GM18499 (cell line): ENCODE results near the gene FLT3.
A peak's percentile ranks its signal among the peaks of the same experiment; 100 is the strongest.
"Not testable (repeated sequence)": the region's sequence is repeated elsewhere in the genome, so short reads cannot be mapped to it uniquely, and the experiment has no call there.

Experiments
- ATAC-seq: cut with Tn5 transposase; IDR thresholded peaks from one replicate; pipeline ENCODE4 v1.9.1; 2021; ENCODE audit warnings: moderate number of reproducible peaks; ENCODE audit not compliant: insufficient read depth, unreplicated experiment

The FLT3 gene

DNA sequence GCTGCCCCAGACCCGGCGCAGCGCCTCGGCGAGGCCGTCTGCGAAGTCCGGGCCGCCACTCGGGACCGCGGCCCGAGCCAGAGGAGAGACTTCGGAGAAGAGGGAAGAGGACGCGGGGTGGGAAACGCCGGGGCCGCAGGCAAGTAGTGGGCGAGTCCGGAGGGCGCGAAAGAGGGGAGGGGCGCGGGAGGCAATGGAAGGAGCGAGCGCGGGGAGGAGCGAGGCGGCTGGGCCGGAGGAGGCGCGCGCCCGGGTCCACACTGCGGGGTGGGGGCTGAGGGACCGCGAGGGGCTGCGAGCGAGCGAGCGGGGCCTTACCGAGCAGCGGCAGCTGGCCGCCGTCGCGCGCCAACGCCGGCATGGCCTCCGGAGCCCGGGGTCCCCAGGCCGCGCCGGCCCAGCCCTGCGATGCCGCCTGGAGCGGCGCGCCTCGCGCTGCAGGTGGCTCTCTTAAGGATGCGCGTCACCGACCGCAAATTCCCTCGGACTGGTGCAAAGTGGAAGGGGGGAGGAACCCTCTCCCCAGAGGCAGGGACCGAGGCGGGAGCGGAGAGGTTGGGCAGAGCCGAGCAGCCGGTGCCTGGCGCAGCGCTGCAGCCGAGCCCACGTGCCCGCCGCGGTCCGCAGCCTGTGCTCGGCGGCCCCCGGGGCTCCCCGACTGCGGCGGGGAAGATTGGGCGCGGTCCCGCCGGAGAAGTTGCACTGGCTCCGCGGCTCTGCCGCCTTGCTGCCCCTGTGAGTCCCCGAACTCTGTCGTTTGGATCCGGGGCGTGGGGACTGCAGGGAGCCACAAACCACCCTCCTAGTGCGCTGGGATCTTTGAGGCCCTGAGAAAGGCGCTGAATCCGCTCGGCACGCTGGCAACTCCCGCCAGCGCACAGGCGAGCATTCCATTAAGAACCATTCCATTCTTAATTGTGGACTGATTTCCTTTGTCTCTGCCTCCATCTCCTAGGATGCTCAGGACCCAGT lies at the start of gene FLT3:
Gene FLT3, minus strand, starts transcription at position 427 of the 972 bp plus-strand sequence. Its CDS starts 66 bp downstream, at position 361.
- ATAC-seq, result no peak

DNA sequence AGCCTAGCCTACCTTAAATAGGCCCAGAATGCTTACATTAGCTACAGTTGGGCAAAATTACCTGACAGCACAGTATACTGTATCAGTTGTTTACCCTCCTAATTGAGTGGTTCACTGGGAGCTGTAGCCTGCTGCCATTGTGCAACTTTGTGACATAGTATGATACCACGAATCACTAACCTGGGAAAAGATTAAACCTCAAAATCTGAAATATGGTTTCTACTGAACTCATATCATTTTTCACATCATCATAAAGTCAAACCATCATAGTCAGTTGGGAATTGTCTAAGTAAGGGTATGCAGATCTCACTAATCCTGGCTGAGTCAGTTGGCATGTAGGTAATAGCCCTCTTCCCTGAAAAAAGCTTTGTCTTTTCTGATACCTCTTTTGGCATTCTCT lies 47.1 kb upstream of the FLT3 start:
- ATAC-seq, result no peak

DNA sequence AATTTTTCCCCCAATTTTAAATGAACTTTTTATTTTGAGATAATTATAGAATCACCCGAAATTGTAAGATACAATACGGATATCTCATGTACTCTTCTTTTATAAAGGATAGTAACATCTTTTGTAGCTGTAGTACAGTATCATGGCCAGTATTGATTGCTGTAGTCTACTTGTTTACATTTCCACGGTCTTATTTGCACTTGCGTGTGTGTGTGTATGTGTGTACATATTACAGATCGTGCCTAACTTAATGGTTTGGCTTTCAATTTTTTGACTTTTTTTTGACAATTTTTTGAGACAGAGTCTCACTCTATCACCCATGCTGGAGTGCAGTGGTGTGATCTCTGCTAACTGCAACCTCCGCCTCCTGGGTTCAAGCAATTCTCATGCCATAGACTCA lies 44.7 kb upstream of the FLT3 start:
- ATAC-seq, result no peak

DNA sequence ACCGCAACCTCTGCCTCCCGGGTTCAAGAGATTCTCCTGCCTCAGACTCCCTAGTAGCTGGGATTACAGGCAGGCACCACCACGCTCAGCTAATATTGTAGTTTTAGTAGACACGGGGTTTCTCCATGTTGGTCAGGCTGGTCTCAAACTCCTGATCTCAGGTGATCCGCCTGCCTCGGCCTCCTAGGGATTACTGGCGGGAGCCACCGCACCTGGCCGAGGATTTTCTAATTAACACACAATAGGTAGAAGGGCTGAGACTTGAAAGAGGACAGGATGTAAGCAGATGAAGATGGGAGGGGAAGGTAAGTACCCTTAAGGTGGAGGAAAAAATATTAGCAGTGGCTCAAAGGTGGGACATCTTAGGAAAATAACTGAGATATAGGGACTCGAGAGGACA lies 41.2 kb upstream of the FLT3 start:
- not testable (repeated sequence) for ATAC-seq

- no peak for ATAC-seq
Measured at GRCh38 chr13:28140433-28141125, 40.2 kb upstream of the FLT3 start.

DNA sequence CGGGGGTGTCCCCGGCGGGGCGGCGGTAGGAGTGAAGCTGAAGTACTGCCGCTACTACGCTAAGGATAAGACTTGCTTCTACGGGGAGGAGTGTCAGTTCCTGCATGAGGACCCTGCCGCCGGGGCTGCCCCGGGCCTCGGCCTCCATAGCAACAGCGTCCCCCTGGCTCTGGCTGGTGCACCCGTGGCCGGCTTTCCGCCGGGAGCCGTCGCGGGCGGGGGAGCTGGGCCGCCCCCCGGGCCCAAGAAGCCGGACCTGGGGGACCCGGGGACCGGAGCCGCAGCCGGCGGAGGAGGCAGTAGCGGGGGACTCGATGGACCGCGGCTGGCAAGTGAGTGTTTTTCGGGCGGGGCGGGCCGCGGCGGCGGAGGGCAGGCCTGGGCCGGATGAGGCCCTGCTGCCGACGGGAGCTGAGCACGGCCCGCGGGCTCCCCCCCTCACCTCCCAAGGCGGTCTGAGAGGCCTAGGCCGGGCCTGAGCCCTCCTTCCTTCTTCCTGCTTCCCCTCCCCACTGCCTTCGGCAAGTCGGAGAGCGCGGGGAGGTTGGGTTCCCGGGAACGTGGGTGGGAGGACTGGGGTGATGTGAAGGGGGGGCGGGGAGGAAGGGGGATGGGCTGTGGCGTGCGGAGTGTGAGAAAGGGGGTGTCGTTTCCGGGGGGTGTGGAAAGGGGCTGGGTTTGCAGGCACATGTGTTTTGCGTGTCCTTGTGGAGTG lies 38.5 kb upstream of the FLT3 start:
- peak; percentile 38 for ATAC-seq

GRCh38 chr13:28138012-28138755 lies 37.8 kb upstream of the FLT3 start, which contains the start of gene PAN3:
Gene PAN3, plus strand, starts transcription at chr13:28138545. Its CDS starts 113 bp downstream, at chr13:28138658.
- no peak for ATAC-seq

DNA sequence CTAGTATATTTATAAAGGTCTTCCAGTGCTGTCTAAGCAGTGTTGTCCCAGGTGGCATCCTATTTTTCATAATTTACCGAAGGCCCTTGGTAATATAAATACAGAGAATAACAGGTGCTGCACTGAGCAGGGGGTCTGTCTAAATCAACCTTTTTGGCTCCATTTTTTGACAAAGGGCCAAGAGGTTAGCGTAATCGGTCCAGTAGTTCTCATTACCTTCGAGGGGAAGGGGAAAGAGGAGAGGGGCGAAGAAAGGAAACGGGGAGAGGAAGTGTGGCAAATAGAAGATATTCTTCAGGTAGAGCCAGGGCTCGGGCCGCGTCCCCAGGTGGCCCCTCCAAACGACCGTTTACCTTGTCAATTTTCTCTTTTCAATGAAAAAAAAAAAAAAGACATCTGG lies 37.2 kb upstream of the FLT3 start:
- no peak for ATAC-seq

DNA sequence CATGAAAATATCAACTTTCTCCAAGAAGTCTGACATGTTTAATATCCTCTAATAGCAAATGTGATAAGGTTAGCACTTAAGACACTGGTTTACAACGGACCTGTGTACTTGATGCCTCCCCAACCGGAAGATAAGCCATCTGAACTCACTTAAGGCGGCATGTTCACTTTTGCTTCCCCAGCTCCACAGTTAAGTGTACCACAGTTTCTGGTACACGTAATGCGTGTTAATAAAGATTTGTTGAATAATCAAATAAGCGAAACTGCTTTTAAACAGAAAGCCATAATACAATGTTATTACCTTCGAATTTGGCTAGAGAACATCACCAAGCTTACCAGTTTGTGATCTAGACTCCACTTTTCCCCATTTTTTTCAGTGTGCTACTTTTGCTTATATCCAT lies 36.5 kb upstream of the FLT3 start:
- no peak for ATAC-seq

DNA sequence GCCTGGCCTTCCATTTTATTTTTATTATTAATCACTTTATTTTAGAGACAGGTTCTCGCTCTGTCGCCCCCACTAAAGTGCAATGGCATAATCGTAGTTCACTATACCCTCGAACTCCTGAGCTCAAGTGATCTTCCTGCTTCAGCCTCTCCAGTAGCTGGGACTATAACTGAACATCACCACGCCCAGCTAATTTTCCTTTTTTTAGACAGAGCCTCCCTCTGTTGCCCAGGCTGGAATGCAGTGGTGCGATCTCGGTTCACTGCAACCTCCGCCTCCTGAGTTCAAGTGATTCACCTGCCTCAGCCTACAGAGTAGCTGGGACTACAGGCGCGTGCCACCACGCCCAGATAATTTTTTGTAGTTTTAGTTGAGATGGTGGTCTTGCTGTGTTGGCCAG lies 31.3 kb upstream of the FLT3 start:
- no peak for ATAC-seq

DNA sequence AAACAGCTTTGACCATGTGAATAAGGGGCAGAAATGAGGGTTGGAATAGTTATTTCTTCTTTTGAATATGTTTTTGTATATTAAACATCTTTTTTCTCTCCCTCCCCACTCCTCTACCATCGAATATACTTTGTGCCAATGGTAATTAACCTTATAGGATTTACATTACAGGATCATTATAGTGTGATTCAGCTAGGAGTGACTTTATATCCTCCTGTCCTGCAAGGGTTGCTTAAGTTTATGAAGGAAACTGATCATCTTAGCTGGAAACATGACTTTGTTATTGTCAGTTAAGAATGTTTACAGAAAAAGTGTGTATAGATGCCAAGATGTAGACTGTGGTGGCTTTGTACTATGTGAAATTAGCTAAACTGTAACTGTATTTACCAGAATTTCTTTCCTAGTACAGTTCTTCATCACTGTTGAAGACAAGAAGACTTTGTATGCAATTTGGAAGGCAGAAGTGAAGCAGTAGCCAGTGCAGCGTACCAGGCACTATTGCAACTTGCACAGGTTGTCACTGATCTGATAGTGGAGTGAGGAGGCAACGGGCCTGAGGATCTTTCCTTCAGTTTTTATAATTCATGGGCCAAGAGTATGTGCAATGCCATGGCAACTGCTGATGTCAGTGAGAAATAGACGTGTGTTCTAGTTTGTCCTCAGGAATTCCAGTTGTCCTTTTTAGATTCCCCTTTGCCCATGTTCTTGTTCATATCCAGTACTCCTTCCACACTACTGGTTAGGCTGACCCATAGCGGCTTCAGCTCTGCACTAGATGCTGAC lies 29.7 kb upstream of the FLT3 start:
- no peak for ATAC-seq

DNA sequence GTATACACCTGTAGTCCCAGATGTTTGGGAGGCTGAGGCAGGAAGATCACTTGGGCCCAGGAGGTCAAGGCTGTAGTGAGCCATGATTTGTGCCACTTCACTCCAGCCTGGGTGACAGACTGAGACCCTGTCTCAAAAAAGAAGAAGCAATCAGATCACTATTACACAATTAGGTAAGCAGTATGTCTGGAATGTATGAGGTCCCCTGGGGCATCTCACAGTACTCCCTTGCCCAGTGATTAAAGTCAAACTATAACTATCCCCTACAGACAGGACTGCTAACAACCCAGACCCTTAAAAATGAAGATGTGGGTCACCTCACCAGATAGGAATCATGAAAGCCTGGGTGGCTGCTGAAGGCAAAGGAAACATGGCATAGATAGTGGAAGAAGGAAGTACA lies 28.6 kb upstream of the FLT3 start:
- ATAC-seq, result no peak

- ATAC-seq, result no peak
Measured at GRCh38 chr13:28128030-28128429, 27.7 kb upstream of the FLT3 start.

GRCh38 chr13:28121224-28121623 lies 20.8 kb upstream of the FLT3 start:
- ATAC-seq, result no peak

- ATAC-seq, result no peak
Measured at GRCh38 chr13:28120317-28120716, 19.9 kb upstream of the FLT3 start.

GRCh38 chr13:28117689-28118377 lies 17.5 kb upstream of the FLT3 start:
- no peak for ATAC-seq

DNA sequence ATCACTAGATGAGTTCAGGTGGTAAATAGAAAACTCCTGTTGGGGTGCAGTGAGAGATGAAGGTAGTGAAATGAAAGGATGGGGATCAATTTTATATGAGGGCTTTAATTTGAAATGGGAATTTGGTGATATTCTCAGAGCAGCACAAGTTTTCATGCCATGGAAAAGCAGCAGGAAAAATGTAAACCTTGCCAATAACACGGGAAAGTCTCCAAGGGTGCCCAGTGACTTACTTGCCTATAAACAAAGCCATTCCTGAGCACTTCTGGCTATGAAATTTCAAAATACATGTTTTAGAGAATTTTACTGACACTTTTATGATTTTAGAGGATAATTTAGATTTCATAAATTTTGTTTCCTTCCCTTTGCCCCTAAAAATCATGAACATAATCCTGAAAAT lies 16.4 kb upstream of the FLT3 start:
- no peak for ATAC-seq

GRCh38 chr13:28110414-28110813 lies 10.0 kb upstream of the FLT3 start:
- ATAC-seq, result no peak

DNA sequence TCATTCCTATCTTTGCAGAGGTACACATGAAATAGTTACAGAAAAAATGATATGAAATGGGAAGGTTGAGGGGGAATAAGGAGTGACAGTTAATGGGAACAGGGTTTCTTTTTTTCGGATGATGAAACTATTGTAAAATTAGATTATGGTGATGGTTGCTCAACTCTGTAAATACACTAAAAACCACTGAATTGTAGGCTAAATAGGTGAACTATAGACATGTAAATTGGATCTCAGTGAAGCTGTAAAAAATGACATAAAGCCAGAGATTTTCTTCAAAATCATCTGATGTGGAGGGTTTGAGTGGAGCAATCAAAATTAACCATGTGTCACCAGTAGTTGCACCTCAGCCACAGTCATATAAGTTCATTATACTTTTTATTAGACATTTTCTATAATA lies 6.6 kb upstream of the FLT3 start:
- ATAC-seq, result no peak
